COLO668 (cell line): ENCODE results near the gene CNTNAP2.

Experiments
- DNase-seq: peaks from one replicate; lab custom pipeline; 2025; ENCODE audit not compliant: unreplicated experiment; lab: John Stamatoyannopoulos, UW

The CNTNAP2 gene

GRCh38 chr7:147869456-147869855 is 1752.9 kb downstream of the CNTNAP2 start:
- DNase-seq, result no peak

- no peak for DNase-seq
Measured at GRCh38 chr7:147878912-147879661, 1762.5 kb downstream of the CNTNAP2 start.

GRCh38 chr7:147885869-147886268 is 1769.3 kb downstream of the CNTNAP2 start:
- no peak for DNase-seq

GRCh38 chr7:147894271-147894670 is 1777.7 kb downstream of the CNTNAP2 start:
- DNase-seq, result no peak

- no peak for DNase-seq
Measured at GRCh38 chr7:147896121-147896520, 1779.5 kb downstream of the CNTNAP2 start.

- no peak for DNase-seq
Measured at GRCh38 chr7:147903536-147904218, 1787.1 kb downstream of the CNTNAP2 start.

- no peak for DNase-seq
Measured at GRCh38 chr7:147904219-147904576, 1787.6 kb downstream of the CNTNAP2 start.

- DNase-seq, result no peak
Measured at GRCh38 chr7:147909431-147910148, 1793.0 kb downstream of the CNTNAP2 start.

GRCh38 chr7:147911201-147911601 is 1794.6 kb downstream of the CNTNAP2 start:
- DNase-seq, result no peak

- no peak for DNase-seq
Measured at GRCh38 chr7:147912291-147912690, 1795.7 kb downstream of the CNTNAP2 start.

- DNase-seq, result no peak
Measured at GRCh38 chr7:147912946-147913638, 1796.5 kb downstream of the CNTNAP2 start.

- no peak for DNase-seq
Measured at GRCh38 chr7:147915781-147916180, 1799.2 kb downstream of the CNTNAP2 start.

- no peak for DNase-seq
Measured at GRCh38 chr7:147916573-147916972, 1800.0 kb downstream of the CNTNAP2 start.

GRCh38 chr7:147923841-147924240 is 1807.2 kb downstream of the CNTNAP2 start:
- no peak for DNase-seq

GRCh38 chr7:147937428-147937827 is 1820.8 kb downstream of the CNTNAP2 start:
- no peak for DNase-seq

GRCh38 chr7:147941381-147941780 is 1824.8 kb downstream of the CNTNAP2 start:
- DNase-seq, result no peak

- DNase-seq, result no peak
Measured at GRCh38 chr7:147944321-147944720, 1827.7 kb downstream of the CNTNAP2 start.

- no peak for DNase-seq
Measured at GRCh38 chr7:147952918-147953317, 1836.3 kb downstream of the CNTNAP2 start.

GRCh38 chr7:147968046-147968610 is 1851.5 kb downstream of the CNTNAP2 start:
- DNase-seq, result no peak

- DNase-seq, result no peak
Measured at GRCh38 chr7:147971606-147972110, 1855.1 kb downstream of the CNTNAP2 start.

- DNase-seq, result no peak
Measured at GRCh38 chr7:147978201-147978600, 1861.6 kb downstream of the CNTNAP2 start.
